Activated B cell treated with CpG ODN at 0.5 μM for 24 hours (primary cell): ENCODE data around the gene FUCA2. TPM values are rescaled to one million over a fixed set of nuclear protein-coding genes. Genes with fewer than 3 reads are reported as not detected.

Experiments used
- ATAC-seq: fragments of 200-7000 bp; cut with Tn5 transposase; one replicate; pipeline ENCODE4 v1.10.0; 2021; ENCODE audit warnings: low read depth, mild to moderate bottlenecking, moderate library complexity
- CTCF ChIA-PET: fragments of 350-600 bp; sonication (Branson Sonifier 250); formaldehyde crosslinking; loops from one replicate; lab custom pipeline; 2021; ENCODE audit warnings: antibody characterized with exemption; lab: Charles Lee
- POLR2A ChIA-PET: fragments of 350-600 bp; sonication (Branson Sonifier 250); formaldehyde crosslinking; loops from one replicate; lab custom pipeline; 2021; ENCODE audit warnings: antibody characterized with exemption; lab: Charles Lee
- DNase-seq: peaks from one replicate; pipeline ENCODE4 v3.0.0; 2022
- H3K27ac Mint-ChIP-seq: one replicate; pipeline ENCODE4 v1.8.0; 2020; ENCODE audit warnings: mixed read lengths
- H3K27me3 Mint-ChIP-seq: one replicate; pipeline ENCODE4 v1.8.0; 2021; ENCODE audit warnings: mixed read lengths
- H3K36me3 Mint-ChIP-seq: one replicate; pipeline ENCODE4 v1.8.0; 2021; ENCODE audit warnings: low read depth, mixed read lengths
- H3K4me1 Mint-ChIP-seq: one replicate; pipeline ENCODE4 v1.8.0; 2021; ENCODE audit warnings: mixed read lengths
- H3K4me3 Mint-ChIP-seq: one replicate; pipeline ENCODE4 v1.8.0; 2020; ENCODE audit warnings: mild to moderate bottlenecking, mixed read lengths
- H3K9me3 Mint-ChIP-seq: one replicate; pipeline ENCODE4 v1.8.0; 2020; ENCODE audit warnings: mixed read lengths
- intact Hi-C: fragments of 100-400 bp; cut with micrococcal nuclease; formaldehyde crosslinking; loops from one replicate; pipeline ENCODE4 v1.15.1; 2024
- total RNA-seq: library from RNA; stranded (reverse); gene quantifications from 2 replicates; pipeline ENCODE4 v1.2.3, GENCODE V29; 2022
- TF ChIP-seq, protein P1 (sequence below): fragments of 200-600 bp; IDR thresholded peaks from one replicate; pipeline ENCODE4 v1.8.0; 2022; ENCODE audit warnings: antibody characterized with exemption, mild to moderate bottlenecking

FUCA2 gene
- total RNA-seq, 1 donor from 2014 or later = 8.7 TPM

- Mint-ChIP-seq H3K9me3 (no peaks in the 10 kb centered on the region), H3K4me1 (no peaks in the 10 kb centered on the region), H3K27ac (no peak overlapping the region), H3K36me3 (peaks cover 14% of the 10 kb centered on the region), H3K27me3 (no peaks in the 10 kb centered on the region), H3K4me3 (no peak overlapping the region)
- POLR2A ChIA-PET = no interaction called here
- intact Hi-C loops = no loop called here
- CTCF ChIA-PET = no interaction called here
- DNase-seq (no peak), ATAC-seq (no peak)
- TF ChIP-seq, protein P1, sequence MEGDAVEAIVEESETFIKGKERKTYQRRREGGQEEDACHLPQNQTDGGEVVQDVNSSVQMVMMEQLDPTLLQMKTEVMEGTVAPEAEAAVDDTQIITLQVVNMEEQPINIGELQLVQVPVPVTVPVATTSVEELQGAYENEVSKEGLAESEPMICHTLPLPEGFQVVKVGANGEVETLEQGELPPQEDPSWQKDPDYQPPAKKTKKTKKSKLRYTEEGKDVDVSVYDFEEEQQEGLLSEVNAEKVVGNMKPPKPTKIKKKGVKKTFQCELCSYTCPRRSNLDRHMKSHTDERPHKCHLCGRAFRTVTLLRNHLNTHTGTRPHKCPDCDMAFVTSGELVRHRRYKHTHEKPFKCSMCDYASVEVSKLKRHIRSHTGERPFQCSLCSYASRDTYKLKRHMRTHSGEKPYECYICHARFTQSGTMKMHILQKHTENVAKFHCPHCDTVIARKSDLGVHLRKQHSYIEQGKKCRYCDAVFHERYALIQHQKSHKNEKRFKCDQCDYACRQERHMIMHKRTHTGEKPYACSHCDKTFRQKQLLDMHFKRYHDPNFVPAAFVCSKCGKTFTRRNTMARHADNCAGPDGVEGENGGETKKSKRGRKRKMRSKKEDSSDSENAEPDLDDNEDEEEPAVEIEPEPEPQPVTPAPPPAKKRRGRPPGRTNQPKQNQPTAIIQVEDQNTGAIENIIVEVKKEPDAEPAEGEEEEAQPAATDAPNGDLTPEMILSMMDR = no peak
These were observed 21.3 kb downstream of the FUCA2 start for GRCh38 chr6:143490244-143490643.

DNA sequence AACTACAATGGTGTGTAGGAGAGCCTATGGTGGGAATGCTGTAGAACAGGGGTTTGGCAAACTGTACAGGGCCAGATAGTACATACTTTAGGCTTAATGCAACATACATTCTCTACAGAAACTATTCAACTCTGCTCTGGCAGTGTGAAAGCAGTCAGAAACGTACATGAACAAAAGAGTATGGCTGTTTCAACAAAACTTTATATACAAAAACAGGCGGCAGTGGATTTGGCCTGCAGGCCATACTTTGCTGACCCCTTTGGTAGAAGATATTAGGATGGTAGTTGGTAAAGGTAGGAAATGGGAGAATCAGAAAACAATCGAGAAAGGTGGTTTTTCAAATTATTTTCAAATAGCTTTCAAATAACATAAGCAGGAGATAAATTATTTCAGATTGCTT lies 24.8 kb downstream of the FUCA2 start:
- Mint-ChIP-seq H3K9me3 (no peaks in the 10 kb centered on the region), H3K4me3 (no peak overlapping the region), H3K27me3 (no peaks in the 10 kb centered on the region), H3K27ac (no peak overlapping the region), H3K4me1 (no peaks in the 10 kb centered on the region), H3K36me3 (peaks cover 15% of the 10 kb centered on the region)
- intact Hi-C loops = no loop called here
- POLR2A ChIA-PET = no interaction called here
- CTCF ChIA-PET = no interaction called here
- no peak for DNase-seq
- ATAC-seq = no peak
- TF ChIP-seq, protein P1 = no peak

DNA sequence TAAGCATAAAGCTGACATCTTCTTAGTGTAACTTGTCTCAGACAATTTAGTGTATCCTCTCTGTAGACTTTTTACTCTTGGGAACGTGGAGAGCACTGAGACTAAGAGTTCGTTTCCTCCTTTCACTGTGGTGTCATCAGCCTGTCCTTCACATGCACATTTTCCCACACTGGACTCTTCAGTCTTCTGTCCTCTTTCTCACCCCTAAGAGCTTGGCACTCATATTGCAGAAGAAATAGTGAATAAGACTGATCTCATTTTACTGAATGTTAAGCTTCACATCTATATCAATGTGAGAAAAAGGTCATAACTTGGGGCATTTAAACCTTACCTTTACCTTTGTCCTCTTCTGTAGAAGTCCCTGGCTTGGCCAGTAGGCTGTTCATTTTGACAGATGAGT lies 25.6 kb downstream of the FUCA2 start:
- no peak overlapping the region for H3K27ac Mint-ChIP-seq
- H3K4me1 Mint-ChIP-seq = no peaks in the 10 kb centered on the region
- H3K4me3 Mint-ChIP-seq = no peak overlapping the region
- TF ChIP-seq, protein P1 = no peak
- no peak for DNase-seq
- POLR2A ChIA-PET = interaction anchor here (0.6 kb wide), 1 partner anchor 698 kb away, joined by 6 read pairs; no protein-coding TSS in a partner anchor
- H3K27me3 Mint-ChIP-seq = no peaks in the 10 kb centered on the region
- peaks cover 15% of the 10 kb centered on the region for H3K36me3 Mint-ChIP-seq
- intact Hi-C loops = no loop called here
- H3K9me3 Mint-ChIP-seq = no peaks in the 10 kb centered on the region
- no peak for ATAC-seq
- CTCF ChIA-PET = no interaction called here

DNA sequence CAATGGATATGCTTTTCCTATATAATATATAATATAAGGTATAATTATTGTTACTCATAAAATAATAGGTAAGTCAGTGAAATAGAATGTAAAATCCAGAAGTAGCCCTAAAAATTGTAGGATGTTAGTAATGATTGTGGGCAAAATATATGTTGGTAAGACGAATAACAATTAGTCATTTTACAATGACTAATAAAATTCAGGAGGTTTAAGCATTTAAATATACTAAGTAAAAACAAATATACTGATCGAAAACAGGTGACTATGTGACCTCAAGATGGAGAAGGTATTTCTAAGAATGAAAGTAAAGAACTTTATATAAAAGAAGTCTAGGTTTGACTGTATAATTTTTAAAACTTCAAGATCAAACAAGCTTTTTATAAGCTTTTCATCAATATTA lies 28.9 kb downstream of the FUCA2 start:
- ChIA-PET POLR2A (no interaction called here), CTCF (no interaction called here)
- Mint-ChIP-seq H3K4me1 (peaks cover 9% of the 10 kb centered on the region), H3K27ac (no peak overlapping the region), H3K4me3 (no peak overlapping the region), H3K9me3 (no peaks in the 10 kb centered on the region), H3K27me3 (no peaks in the 10 kb centered on the region), H3K36me3 (peaks cover 23% of the 10 kb centered on the region)
- intact Hi-C loops = no loop called here
- no peak for ATAC-seq
- TF ChIP-seq, protein P1 = no peak
- DNase-seq = no peak

GRCh38 chr6:143478479-143479062 lies 32.9 kb downstream of the FUCA2 start:
- peak; percentile 79 for ATAC-seq
- H3K27ac Mint-ChIP-seq = peak overlapping the region; percentile 76

More at GRCh38 chr6:143478479-143479062, 32.9 kb downstream of the FUCA2 start:
- H3K9me3 Mint-ChIP-seq = no peaks in the 10 kb centered on the region
- ChIA-PET POLR2A (interaction anchor here (0.6 to 1.2 kb wide), 4 partner anchors 28 to 88 kb away, joined by 3 to 7 read pairs (median 3); partner anchors contain the start of genes ADAT2, FUCA2 and PEX3), CTCF (no interaction called here)
- intact Hi-C loops = loop anchor here (1.0 to 10.0 kb wide), 3 partner anchors 58 to 196 kb away; partner anchors contain the start of gene PHACTR2
- H3K4me1 Mint-ChIP-seq = peaks cover 15% of the 10 kb centered on the region
- DNase-seq = no peak
- H3K4me3 Mint-ChIP-seq = no peak overlapping the region
- no peaks in the 10 kb centered on the region for H3K27me3 Mint-ChIP-seq
- TF ChIP-seq, protein P1 = no peak
- H3K36me3 Mint-ChIP-seq = peaks cover 50% of the 10 kb centered on the region
